Neural cell (in vitro differentiated cells): ENCODE results near the gene BRD3OS. TPM values are rescaled to one million over a fixed set of nuclear protein-coding genes. Genes with fewer than 3 reads are reported as not detected.

Source experiments
- H2AFZ ChIP-seq: fragments of 200-600, 300-800 bp; sonication (generic), shearing (Covaris generic); 2 replicates; pipeline ENCODE4 v1.6.0; 2014; ENCODE audit warnings: low read depth, mild to moderate bottlenecking, antibody characterized with exemption, low read length, moderate library complexity
- H3F3A ChIP-seq: fragments of 200-600 bp; shearing (Covaris generic); 2 replicates; pipeline ENCODE4 v1.6.1; 2016; ENCODE audit warnings: mild to moderate bottlenecking, moderate library complexity, mixed read lengths, antibody characterized with exemption, low read length; ENCODE audit not compliant: insufficient read depth, poor library complexity, severe bottlenecking
- H3K27ac ChIP-seq: fragments of 200-600, 300-800 bp; sonication (generic), shearing (Covaris generic); 2 replicates; pipeline ENCODE4 v1.5.1; 2014; ENCODE audit warnings: mild to moderate bottlenecking, low read length, moderate library complexity
- H3K27me3 ChIP-seq: fragments of 300-800, 200-600 bp; sonication (generic), shearing (Covaris generic); 2 replicates; pipeline ENCODE4 v1.6.0; 2014; ENCODE audit warnings: mild to moderate bottlenecking, low read depth, low read length, moderate library complexity; ENCODE audit not compliant: insufficient read depth
- H3K36me3 ChIP-seq: fragments of 300-800, 200-600 bp; sonication (generic), shearing (Covaris generic); 2 replicates; pipeline ENCODE4 v1.5.1; 2014; ENCODE audit warnings: mild to moderate bottlenecking, antibody characterized with exemption, low read length, moderate library complexity; ENCODE audit not compliant: insufficient read depth
- H3K4me2 ChIP-seq: fragments of 300-800, 200-600 bp; sonication (generic), shearing (Covaris generic); 2 replicates; pipeline ENCODE4 v1.6.0; 2014; ENCODE audit warnings: mild to moderate bottlenecking, low read length
- H3K4me3 ChIP-seq: fragments of 300-800, 200-600 bp; sonication (generic), shearing (Covaris generic); 2 replicates; pipeline ENCODE4 v1.5.1; 2014; ENCODE audit warnings: mild to moderate bottlenecking, low read length, moderate library complexity
- H3K79me2 ChIP-seq: fragments of 200-600 bp; shearing (Covaris generic); replicated peaks from 2 replicates; pipeline ENCODE4 v1.6.0; 2014; ENCODE audit warnings: mild to moderate bottlenecking, low read length, moderate library complexity; ENCODE audit not compliant: insufficient read depth
- H3K9ac ChIP-seq: fragments of 300-800, 200-600 bp; sonication (generic), shearing (Covaris generic); 2 replicates; pipeline ENCODE4 v1.6.1; 2016; ENCODE audit warnings: mild to moderate bottlenecking, low read length, mixed read lengths
- H3K9me2 ChIP-seq: fragments of 200-600 bp; shearing (Covaris generic); 2 replicates; pipeline ENCODE4 v1.6.1; 2016; ENCODE audit warnings: mild to moderate bottlenecking, low read length, mixed read lengths; ENCODE audit not compliant: insufficient read depth
- H3K9me3 ChIP-seq: fragments of 200-600, 300-800 bp; sonication (generic), shearing (Covaris generic); 2 replicates; pipeline ENCODE4 v1.6.1; 2016; ENCODE audit warnings: mild to moderate bottlenecking, mixed run types, low read length, moderate library complexity, mixed read lengths
- H4K20me1 ChIP-seq: fragments of 200-600 bp; shearing (Covaris generic); 2 replicates; pipeline ENCODE4 v1.6.1; 2016; ENCODE audit warnings: mild to moderate bottlenecking, mixed run types; ENCODE audit not compliant: insufficient read depth
- EP300 ChIP-seq: fragments of 450-650 bp; conservative IDR thresholded peaks from 2 replicates; pipeline ENCODE4 v1.6.1; 2014; ENCODE audit warnings: antibody characterized with exemption, mild to moderate bottlenecking, moderate library complexity; ENCODE audit not compliant: poor library complexity, severe bottlenecking
- EZH2 ChIP-seq: fragments of 200-600, 300-800 bp; shearing (Covaris generic), sonication (generic); IDR thresholded peaks from 2 replicates; pipeline ENCODE4 v1.6.1; 2014; ENCODE audit warnings: antibody characterized with exemption, low read length, borderline replicate concordance, mild to moderate bottlenecking; ENCODE audit not compliant: insufficient read depth, poor library complexity, severe bottlenecking
- MXI1 ChIP-seq: fragments of 450-650 bp; conservative IDR thresholded peaks from 2 replicates; pipeline ENCODE4 v1.6.1; 2014; ENCODE audit warnings: antibody characterized with exemption, mild to moderate bottlenecking; ENCODE audit not compliant: poor library complexity, severe bottlenecking
- POLR2AphosphoS5 ChIP-seq: IDR thresholded peaks from 2 replicates; pipeline ENCODE4 v1.6.1; 2012
- RAD21 ChIP-seq: fragments of 450-650 bp; conservative IDR thresholded peaks from 2 replicates; pipeline ENCODE4 v1.6.1; 2014; ENCODE audit warnings: antibody characterized with exemption, mild to moderate bottlenecking, moderate library complexity
- SMC3 ChIP-seq: fragments of 450-650 bp; conservative IDR thresholded peaks from 2 replicates; pipeline ENCODE4 v1.6.1; 2014; ENCODE audit warnings: antibody characterized with exemption, mild to moderate bottlenecking, moderate library complexity; ENCODE audit not compliant: poor library complexity
- TAF1 ChIP-seq: IDR thresholded peaks from 2 replicates; pipeline ENCODE4 v1.6.1; 2012; ENCODE audit warnings: low read depth
- polyA minus RNA-seq: library from RNA; depleted of rRNA, polyadenylated mRNA; stranded (reverse); fragments of >200 nt; gene quantifications from 2 replicates; pipeline ENCODE4 v1.2.3, GENCODE V29; 2014
- polyA plus RNA-seq: library from polyadenylated mRNA; depleted of rRNA; stranded (reverse); fragments of >200 nt; gene quantifications from 2 replicates; pipeline ENCODE4 v1.2.3, GENCODE V29; 2014
- TF ChIP-seq, protein P1 (sequence below): IDR thresholded peaks from 2 replicates; pipeline ENCODE4 v1.6.1; 2012; ENCODE audit warnings: borderline replicate concordance
- TF ChIP-seq, protein P2 (sequence below): fragments of 450-650 bp; IDR thresholded peaks from 2 replicates; pipeline ENCODE4 v1.5.1; 2014; ENCODE audit warnings: antibody characterized with exemption, mild to moderate bottlenecking, moderate library complexity; ENCODE audit not compliant: poor library complexity, severe bottlenecking

The BRD3OS gene, protein sequence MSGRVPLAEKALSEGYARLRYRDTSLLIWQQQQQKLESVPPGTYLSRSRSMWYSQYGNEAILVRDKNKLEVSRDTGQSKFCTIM
- 49.5 and 55.7 TPM in 2 replicates for polyA plus RNA-seq
- polyA minus RNA-seq = 36.0 and 38.0 TPM in 2 replicates

DNA sequence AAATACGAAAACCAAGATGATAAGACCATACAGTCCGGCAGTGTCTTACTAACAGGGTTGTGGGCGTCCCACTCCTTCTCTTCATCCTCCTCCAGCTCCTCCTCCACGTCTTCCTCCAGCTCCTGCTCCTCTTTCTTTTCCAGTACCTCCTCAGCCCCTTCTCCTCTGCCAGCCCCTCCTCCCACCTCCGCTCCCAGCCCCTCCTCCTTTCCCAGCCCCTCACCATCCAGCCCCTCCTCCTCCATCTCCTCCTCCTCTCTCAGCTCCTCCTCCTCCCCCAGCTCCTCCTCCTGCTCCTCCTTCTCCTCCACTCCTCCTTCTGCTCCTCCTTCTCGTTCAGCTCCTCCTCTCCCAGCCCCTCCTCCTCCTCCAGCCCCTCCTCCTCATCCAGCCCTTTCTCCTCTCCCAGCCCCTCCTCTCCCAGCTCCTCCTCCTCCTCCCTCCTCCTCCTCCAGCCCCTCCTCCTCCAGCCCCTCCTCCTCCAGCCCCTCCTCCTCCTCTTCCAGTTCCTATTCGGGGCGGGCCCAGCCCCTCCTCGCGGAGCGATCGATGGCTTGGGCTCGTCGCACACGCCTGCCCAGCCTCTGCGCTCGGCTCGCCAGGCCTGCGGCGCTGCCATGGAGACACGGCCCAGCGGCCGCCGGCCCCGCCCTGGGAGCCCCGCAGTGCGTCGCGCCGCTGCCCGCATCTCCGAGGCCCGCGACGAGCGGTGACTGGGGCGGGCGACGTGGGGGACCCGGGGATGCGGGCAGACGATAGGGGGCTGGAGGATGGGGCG lies at the start of gene BRD3OS:
BRD3OS (plus strand) TSS at position 654 of the 778 bp plus-strand sequence. CDS start 1,267 bp downstream, outside the sequence.
- TF ChIP-seq RAD21 = no peak
- TF ChIP-seq, protein P1, sequence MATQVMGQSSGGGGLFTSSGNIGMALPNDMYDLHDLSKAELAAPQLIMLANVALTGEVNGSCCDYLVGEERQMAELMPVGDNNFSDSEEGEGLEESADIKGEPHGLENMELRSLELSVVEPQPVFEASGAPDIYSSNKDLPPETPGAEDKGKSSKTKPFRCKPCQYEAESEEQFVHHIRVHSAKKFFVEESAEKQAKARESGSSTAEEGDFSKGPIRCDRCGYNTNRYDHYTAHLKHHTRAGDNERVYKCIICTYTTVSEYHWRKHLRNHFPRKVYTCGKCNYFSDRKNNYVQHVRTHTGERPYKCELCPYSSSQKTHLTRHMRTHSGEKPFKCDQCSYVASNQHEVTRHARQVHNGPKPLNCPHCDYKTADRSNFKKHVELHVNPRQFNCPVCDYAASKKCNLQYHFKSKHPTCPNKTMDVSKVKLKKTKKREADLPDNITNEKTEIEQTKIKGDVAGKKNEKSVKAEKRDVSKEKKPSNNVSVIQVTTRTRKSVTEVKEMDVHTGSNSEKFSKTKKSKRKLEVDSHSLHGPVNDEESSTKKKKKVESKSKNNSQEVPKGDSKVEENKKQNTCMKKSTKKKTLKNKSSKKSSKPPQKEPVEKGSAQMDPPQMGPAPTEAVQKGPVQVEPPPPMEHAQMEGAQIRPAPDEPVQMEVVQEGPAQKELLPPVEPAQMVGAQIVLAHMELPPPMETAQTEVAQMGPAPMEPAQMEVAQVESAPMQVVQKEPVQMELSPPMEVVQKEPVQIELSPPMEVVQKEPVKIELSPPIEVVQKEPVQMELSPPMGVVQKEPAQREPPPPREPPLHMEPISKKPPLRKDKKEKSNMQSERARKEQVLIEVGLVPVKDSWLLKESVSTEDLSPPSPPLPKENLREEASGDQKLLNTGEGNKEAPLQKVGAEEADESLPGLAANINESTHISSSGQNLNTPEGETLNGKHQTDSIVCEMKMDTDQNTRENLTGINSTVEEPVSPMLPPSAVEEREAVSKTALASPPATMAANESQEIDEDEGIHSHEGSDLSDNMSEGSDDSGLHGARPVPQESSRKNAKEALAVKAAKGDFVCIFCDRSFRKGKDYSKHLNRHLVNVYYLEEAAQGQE = no peak
- TF ChIP-seq, protein P2, sequence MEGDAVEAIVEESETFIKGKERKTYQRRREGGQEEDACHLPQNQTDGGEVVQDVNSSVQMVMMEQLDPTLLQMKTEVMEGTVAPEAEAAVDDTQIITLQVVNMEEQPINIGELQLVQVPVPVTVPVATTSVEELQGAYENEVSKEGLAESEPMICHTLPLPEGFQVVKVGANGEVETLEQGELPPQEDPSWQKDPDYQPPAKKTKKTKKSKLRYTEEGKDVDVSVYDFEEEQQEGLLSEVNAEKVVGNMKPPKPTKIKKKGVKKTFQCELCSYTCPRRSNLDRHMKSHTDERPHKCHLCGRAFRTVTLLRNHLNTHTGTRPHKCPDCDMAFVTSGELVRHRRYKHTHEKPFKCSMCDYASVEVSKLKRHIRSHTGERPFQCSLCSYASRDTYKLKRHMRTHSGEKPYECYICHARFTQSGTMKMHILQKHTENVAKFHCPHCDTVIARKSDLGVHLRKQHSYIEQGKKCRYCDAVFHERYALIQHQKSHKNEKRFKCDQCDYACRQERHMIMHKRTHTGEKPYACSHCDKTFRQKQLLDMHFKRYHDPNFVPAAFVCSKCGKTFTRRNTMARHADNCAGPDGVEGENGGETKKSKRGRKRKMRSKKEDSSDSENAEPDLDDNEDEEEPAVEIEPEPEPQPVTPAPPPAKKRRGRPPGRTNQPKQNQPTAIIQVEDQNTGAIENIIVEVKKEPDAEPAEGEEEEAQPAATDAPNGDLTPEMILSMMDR = no peak
- peak; percentile 85 for TF ChIP-seq MXI1
- peak; percentile 52 for TF ChIP-seq EP300
- no peak for TF ChIP-seq TAF1
- no peak for TF ChIP-seq SMC3
- TF ChIP-seq POLR2AphosphoS5 = peak; percentile 69
- no peak for TF ChIP-seq EZH2
- peak within 1 kb of the TSS; percentile 83 for H3K9ac ChIP-seq
- no peaks in the 10 kb centered on the region for H3F3A ChIP-seq

DNA sequence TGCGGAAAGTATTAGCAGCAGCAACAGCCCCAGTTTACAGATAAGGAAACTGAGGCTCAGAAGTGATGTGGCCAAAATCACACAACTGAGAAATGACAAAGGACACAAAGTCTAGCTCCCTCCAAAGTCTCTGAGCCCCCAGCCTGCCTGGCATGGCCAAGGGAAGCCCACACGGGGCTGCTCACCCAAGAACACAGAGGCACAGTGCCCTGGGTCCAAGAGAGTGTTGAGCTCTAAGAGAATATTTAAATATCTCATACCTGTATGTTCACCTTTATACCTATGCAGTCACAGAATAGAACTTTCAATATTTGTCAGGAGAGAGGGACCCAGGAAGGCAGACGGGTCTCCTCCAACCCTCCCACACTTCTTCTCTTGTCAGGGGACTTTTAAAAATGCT lies 49.8 kb upstream of the BRD3OS start:
- H3K27me3 ChIP-seq = no peaks in the 10 kb centered on the region
- no peaks in the 10 kb centered on the region for H4K20me1 ChIP-seq
- H3K79me2 ChIP-seq = peaks cover 44% of the 10 kb centered on the region
- no peak overlapping the region for H3K9ac ChIP-seq
- H3K36me3 ChIP-seq = no peaks in the 10 kb centered on the region
- H3K9me3 ChIP-seq = no peaks in the 10 kb centered on the region
- no peak overlapping the region for H3K4me3 ChIP-seq
- H3F3A ChIP-seq = no peaks in the 10 kb centered on the region
- H3K27ac ChIP-seq = no peak overlapping the region
- TF ChIP-seq MXI1 = no peak
- TF ChIP-seq, protein P2 = no peak
- TF ChIP-seq EP300 = no peak
- TF ChIP-seq POLR2AphosphoS5 = no peak
- TF ChIP-seq RAD21 = no peak
- no peak for TF ChIP-seq SMC3
- no peak for TF ChIP-seq TAF1
- no peak for TF ChIP-seq EZH2
- TF ChIP-seq, protein P1 = no peak
- H3K4me2 ChIP-seq = no peak overlapping the region
- no peaks in the 10 kb centered on the region for H3K9me2 ChIP-seq
- no peak overlapping the region for H2AFZ ChIP-seq

More for the DNA sequence above, at the start of gene BRD3OS:
- no peaks in the 10 kb centered on the region for H3K9me2 ChIP-seq
- peak within 1 kb of the TSS; percentile 64 for H3K4me2 ChIP-seq
- H3K79me2 ChIP-seq = peaks cover 12% of the 10 kb centered on the region
- no peaks in the 10 kb centered on the region for H4K20me1 ChIP-seq
- peak within 1 kb of the TSS; percentile 69 for H2AFZ ChIP-seq
- H3K27me3 ChIP-seq = no peaks in the 10 kb centered on the region
- H3K27ac ChIP-seq = peak within 1 kb of the TSS; percentile 80
- peak within 1 kb of the TSS; percentile 89 for H3K4me3 ChIP-seq
- no peaks in the 10 kb centered on the region for H3K9me3 ChIP-seq
- H3K36me3 ChIP-seq = no peaks in the 10 kb centered on the region
